NCI-H524 (cell line): ENCODE data around the gene CCDC167.

Experiments used
- DNase-seq, 2 experiments: peaks; one replicate each; lab custom pipeline; 2025; lab: John Stamatoyannopoulos, UW

The CCDC167 gene

GRCh38 chr6:37489697-37490336 lies 9.9 kb downstream of the CCDC167 start:
- peak; percentile 16 to 47 for DNase-seq

- DNase-seq, result no peak
Observed at GRCh38 chr6:37488476-37488875, 11.2 kb downstream of the CCDC167 start.

GRCh38 chr6:37487591-37488380 lies 11.9 kb downstream of the CCDC167 start:
- peak; percentile 83 to 93 for DNase-seq

- DNase-seq, result no peak
Observed at GRCh38 chr6:37486121-37486839, 13.4 kb downstream of the CCDC167 start.

GRCh38 chr6:37485291-37485702 lies 14.4 kb downstream of the CCDC167 start:
- peak; percentile 19 to 66 for DNase-seq

- DNase-seq, result peak in 1 of 2 experiments; percentile 40
Observed at GRCh38 chr6:37484786-37485170, 14.9 kb downstream of the CCDC167 start.

GRCh38 chr6:37483917-37484785 lies 15.5 kb downstream of the CCDC167 start:
- peak; percentile 41 to 71 for DNase-seq

- DNase-seq, result no peak
Observed at GRCh38 chr6:37483252-37483901, 16.3 kb downstream of the CCDC167 start.

GRCh38 chr6:37482606-37483251 lies 17.0 kb downstream of the CCDC167 start:
- no peak for DNase-seq

- DNase-seq, result peak; percentile 95 to 96
Observed at GRCh38 chr6:37481711-37482605, 17.7 kb downstream of the CCDC167 start.

GRCh38 chr6:37480951-37481534 lies 18.6 kb downstream of the CCDC167 start:
- peak in 1 of 2 experiments; percentile 27 for DNase-seq

- DNase-seq, result no peak
Observed at GRCh38 chr6:37480118-37480736, 19.5 kb downstream of the CCDC167 start.

- DNase-seq, result no peak
Observed at GRCh38 chr6:37479266-37479854, 20.3 kb downstream of the CCDC167 start.

GRCh38 chr6:37478827-37479226 lies 20.9 kb downstream of the CCDC167 start:
- no peak for DNase-seq

- no peak for DNase-seq
Observed at GRCh38 chr6:37477656-37478435, 21.8 kb downstream of the CCDC167 start.

GRCh38 chr6:37477191-37477590 lies 22.5 kb downstream of the CCDC167 start:
- no peak for DNase-seq

GRCh38 chr6:37474316-37474715 lies 25.4 kb downstream of the CCDC167 start:
- no peak for DNase-seq
